HG02943 (cell line): Measurements from ENCODE around the gene SYT13.
"Not testable (repeated sequence)": the region's sequence is repeated elsewhere in the genome, so short reads cannot be mapped to it uniquely, and the experiment has no call there.

Source experiments
- ATAC-seq: cut with Tn5 transposase; IDR thresholded peaks from one replicate; pipeline ENCODE4 v1.9.1; 2021; ENCODE audit warnings: mild to moderate bottlenecking, low read depth, moderate library complexity; ENCODE audit not compliant: unreplicated experiment

Gene SYT13

DNA sequence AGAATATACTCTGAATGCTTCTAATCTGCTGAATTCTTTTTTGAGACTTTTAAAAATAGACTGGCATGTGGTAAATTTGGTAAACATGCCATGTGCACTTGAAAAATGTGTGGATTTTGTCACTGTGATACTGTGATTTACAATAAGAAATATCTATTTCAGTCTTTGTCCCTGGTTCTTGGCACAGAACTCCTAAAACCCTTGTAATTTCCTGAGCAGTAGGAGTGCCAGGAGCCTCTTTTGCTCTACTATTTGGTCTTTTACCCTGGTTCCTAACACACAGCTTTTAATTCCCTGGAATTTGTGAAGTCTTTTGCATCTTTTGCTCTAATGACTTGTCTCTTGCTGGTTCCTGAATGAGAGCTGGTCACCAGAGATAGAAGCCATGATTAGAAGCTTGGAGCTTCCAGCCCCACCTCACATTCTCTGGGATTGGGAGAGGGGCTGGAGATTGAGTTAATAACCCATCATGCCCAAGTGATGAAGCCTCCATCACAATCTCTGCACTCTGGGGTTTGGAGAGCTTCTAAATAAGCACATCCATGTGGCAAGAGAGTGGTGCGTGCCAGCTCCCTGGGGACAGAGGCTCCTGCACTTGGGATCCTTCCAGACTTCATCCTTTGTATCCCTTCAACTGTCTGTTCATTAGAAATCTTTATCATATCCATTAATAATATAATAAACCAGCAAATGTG is 27.2 kb upstream of the SYT13 start:
- ATAC-seq = no peak

DNA sequence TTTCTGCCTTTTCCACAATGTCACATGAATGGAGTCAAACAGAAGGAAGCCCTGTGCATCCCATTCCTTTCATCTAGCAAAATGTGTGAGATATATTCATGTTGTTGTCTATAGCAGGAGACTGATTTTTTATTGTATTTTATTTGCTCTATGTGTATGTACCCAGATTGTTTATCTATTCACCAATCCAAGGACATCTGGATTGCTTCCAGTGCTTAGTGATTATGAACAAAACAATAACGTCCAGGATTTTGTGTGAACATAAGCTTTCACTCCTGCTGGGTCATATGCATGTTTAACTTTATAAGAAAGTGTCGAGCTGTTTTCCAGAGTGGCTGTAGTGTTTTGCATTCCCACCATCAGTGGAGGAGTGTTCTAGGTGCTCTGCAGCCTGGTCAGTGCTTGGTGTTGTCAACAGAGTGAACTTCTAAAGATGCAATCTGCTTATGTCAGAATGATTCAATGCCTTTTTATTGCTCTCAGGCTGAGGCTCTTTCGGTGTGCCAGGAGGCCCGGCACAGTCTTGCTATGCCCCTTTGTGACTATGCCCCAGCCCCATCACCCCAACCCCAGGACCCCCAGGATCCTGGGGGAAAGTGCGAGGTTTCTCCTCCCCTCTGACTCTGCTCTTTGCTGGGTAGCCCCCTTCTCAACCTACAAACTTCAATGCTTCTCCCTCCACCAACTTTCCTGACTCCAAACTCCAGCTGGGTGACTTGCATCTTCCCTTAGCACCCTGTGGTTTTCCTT is 19.9 kb upstream of the SYT13 start:
- no peak for ATAC-seq

DNA sequence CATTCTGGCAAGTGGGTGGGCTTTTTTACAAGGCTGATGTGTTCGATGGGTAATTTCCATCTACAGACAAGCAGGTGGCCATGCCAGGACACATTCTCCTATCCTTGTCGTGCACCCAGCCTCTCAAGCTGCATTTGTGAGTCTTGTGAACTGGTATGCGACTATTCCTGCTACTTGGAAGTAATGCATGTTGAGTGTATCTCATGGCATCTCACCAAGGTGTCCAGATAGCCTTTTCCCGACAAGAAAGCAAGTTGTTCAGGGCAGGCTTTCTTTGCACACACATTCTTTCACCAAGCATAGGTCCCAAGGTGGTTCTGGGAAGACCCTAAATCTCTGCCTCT is 18.8 kb upstream of the SYT13 start:
- no peak for ATAC-seq

- ATAC-seq = no peak
These were observed 18.2 kb upstream of the SYT13 start for GRCh38 chr11:45304111-45304991.

- ATAC-seq = no peak
These were observed 17.2 kb upstream of the SYT13 start for GRCh38 chr11:45303316-45303715.

DNA sequence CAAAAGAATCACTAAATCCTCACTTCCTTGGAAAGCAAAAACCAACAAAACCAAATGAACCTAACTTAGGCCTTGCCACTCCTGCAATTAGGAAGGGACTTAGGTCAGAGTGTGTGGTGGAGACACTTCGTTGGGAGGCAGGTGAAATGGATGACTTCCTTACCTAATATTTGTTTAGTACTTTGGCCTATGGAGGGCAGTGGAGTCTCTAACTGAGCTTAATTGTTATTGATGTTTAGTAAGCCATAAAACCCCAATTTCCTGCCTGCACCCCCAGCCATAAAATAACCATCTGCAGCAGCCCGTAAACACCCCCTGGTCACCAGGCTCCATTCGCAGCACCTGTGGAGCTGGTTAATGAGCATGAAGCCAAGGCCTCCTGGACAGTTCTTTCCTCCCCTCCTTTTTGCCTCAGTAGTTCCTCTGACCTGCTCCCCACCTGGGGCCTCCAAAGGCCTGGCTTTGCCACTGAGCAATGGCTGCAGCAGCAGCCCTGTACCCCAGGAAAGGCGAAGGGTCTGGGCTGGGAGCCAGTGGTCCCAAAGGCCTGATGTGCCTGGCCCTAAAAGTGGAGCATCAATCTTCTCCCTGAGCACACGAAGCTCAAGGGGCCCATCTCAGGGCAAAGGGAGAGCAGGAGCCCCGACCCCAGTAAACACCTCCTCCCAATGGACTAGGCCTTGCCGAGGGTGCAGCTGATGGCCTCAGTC is 15.6 kb upstream of the SYT13 start:
- no peak for ATAC-seq

- ATAC-seq = no peak
These were observed 14.6 kb upstream of the SYT13 start for GRCh38 chr11:45300715-45301114.

DNA sequence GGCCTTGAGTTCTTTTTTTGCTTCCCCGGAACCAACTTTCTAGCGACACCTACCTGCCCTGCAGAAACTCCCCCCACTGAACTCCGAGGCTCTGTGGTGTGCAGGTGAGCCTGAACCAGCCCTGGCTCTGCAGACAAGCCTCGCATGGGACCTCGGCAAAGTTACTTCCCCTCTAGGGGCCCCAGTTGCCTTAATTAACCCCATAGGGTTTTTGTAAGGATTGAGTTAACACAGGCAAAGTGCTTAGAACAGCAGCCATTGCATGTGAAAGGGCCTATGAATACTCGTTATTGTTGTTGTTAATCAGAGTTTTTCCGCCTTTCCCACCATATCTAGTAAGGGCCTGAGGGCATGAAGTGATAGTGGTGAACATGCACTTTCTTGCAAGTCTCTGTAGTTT is 12.6 kb upstream of the SYT13 start:
- ATAC-seq = no peak

DNA sequence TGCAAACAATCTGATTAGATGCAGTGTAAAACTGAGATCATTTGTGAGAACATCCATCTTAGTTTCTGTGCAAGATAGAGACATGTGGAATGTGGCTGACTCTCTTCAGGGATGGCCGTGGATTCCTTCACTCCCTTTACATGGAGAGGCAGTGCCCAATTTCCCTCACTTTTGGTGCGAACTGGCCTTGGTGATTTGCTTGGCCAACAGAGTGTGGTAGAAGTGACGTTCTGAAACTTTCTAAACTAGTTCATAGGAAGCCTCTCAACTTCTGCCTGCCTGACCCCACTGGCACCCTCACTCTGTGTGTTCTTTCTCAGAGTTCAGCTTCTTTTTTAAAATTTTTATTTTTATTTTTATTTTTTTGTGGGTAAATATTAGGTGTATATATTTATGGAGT is 9.9 kb upstream of the SYT13 start:
- no peak for ATAC-seq

DNA sequence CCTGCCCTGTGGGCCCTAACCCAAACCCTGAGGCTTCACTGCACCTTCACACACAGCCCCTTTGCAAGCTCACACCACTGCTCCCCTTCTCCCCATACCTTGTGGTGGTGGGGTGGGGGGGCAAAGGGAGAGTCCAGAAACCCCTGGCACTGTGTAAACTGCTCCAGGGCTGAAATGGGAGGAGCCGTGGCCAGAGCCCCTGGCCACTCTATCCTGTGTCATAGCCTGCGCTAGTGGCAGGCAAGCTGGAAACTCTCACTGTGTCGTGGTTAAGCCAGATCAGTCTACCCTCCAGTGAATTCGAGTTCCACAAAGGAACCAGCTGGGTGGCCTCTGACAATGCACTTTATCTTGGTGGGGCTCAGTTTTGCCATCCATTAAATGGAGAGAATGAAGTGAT is 8.4 kb upstream of the SYT13 start:
- no peak for ATAC-seq

DNA sequence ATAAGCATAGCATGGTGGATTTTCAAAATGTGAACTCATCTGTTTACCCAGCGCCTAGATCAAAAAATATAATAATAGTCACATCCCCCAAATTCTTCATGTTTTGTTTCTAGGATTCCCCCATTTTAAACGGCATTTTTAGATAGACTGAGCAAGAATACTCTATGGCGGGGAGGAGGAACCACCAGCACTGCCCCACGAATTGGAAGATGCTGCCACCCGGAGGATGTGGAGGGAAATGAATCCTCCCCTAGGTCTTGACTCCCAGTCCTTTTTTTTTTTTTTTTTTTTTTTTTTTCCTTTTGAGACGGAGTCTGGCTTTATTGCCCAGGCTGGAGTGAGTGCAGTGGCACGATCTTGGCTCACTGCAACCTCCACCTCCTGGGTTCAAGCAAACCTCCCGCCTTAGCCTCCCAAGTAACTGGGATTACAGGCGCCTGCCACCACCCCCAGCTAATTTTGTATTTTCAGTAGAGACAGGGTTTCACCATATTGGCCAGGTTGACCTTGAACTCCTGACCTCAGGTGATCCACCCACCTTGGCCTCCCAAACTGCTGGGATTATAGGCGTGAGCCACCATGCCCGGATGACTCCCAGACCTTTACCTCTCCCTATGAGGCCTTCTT is 7.5 kb upstream of the SYT13 start:
- ATAC-seq = not testable (repeated sequence)

DNA sequence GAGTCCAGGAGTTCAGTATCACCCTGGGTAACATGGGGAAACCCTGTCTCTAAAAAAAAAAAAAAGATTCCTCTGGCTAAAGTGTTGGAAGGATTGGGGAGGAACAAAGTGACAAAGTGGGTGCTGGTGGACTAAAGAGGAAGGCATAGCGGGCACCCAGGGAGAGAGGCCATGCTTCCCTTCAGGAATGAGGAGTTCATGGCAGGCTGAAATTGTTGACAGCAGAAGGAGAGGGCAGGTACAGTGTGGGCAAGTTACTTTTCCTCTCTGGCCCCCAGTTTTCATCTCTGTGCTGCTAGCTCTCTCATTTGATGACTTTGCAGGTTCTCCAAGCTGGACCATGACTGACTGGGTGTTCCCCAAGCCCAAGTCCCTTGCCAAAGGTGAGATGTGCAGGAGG is 4.4 kb upstream of the SYT13 start:
- no peak for ATAC-seq

DNA sequence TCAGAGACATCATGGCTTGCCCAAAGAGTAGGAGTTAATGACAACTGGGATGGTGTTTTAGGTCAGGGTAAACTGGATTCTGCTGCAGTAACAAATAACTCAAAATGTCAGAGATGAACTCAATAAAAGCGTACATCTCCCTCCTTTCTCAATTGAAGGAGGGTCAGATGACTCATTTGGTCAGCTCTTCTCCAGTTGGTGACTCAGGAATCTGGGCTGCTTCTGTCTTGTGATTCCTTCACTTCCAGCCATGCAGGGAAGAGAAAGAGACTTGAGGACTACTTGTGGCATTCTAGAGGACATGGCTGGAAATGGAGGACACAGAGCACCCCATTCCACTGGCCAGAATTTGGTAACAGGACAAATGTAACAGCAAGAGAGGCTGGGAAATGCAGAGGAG is 3.2 kb upstream of the SYT13 start:
- no peak for ATAC-seq

DNA sequence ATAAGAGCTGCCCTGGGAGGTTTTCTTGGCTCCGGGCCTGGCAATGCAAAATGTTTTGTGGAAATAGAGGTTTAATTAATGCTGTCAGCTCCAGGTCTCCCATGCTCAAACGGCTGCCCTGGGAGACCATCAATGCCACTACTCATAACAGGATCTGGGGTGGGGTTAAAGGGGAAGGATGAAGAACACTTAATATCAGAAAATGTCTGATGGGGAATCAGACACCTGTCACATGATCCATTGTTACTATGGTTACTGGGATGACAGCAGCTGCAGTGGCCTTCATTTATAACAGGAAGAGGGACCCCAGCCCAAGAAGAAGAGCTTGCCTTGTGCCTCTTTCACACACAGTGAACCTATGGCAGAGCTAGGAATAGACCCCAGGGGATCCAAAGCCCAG is 2.2 kb upstream of the SYT13 start:
- ATAC-seq = no peak

DNA sequence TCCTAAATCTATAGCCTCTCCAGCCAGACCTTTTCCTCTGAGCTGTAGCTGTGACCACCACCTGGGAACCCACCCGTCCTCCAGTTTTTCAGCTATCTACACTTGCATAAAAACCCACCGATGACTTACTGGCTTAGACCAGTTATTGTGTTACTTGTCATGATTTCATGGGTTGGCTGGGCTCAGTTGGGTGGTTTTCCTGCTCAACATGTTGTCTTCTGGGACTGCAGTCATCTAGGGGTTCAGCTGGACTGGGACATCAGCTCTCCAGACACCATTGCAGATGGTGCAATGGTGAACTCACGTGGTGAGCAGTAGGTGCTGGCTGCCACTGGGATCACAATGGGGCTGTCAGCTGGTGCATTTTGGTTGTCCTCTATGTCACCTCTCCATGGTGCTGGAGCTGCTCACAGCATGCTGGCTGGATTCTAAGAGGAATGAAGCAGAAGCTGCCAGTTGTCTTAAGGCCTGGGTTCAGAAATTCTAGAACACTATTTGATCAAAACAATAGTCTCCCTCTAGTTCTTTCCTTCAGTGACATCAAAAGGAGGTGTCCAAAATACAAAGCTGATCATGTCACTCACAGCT is 1.3 kb upstream of the SYT13 start:
- no peak for ATAC-seq

DNA sequence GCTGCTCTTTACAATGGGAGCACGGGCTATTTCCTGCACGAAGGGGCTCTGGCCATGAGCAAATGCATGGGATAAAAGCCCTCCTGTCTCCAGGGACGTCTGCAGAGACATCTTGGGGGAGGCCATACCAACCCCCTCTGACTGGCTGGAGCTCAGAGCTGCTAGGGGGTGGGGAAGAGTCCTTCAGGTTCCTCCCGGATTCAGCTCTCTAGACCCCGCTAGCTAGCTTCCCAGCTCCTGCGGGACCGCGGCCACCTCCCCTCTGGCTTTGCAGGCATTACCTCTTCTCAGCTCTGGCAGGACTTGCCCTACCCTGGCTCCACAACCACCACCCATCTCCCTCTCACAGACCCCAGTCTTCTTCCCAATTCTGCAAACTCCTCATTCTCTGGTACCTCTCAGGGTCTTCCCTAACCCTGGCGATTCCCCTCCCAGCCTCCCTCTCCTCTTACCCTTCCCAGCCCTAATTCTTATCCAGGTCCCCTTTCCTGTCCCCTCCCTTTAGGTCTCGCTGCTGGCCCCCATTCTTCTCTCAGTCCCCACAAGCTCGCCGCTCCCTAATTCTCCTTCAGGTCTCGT is 802 bp downstream of the SYT13 start:
- no peak for ATAC-seq

DNA sequence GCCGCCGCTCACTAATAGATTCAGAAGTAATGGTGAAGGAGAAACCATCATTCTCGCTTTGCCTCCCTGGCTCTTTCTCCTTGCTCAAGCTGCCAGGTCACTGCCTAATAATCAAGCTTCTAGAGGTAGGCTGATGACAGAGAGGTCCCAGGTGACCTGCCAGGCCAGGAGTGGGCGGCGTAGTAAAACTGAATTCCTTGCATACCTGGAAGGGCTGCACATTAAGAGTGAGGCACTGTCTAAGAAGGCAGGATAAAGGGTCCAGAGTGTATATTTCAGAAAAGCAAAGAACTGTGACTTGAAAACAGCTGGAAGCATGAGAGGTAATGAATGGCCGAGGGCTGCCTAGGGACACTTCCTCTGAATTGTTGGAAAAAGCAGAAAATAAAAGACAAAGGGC is 4.1 kb downstream of the SYT13 start:
- ATAC-seq = no peak

- no peak for ATAC-seq
These were observed 5.7 kb downstream of the SYT13 start for GRCh38 chr11:45280449-45280848.

DNA sequence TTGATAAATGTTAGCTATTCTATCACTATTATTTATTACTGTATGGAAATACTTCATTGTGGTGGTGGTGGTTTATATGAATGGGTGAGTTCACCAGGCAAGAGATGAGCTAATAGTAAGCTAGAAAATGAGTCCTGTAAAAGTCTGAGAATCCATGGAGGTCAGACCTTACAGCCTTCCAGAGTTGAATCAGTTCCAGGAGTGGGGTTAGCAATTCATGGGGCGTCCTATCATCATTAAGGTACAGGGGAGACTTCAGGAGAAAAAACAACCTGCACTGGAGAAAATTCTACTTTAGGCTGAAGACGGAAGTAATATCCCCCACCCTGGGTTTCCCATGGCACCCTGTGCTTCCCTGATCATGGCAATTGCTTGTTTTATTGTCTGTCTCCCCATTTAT is 6.5 kb downstream of the SYT13 start:
- no peak for ATAC-seq

DNA sequence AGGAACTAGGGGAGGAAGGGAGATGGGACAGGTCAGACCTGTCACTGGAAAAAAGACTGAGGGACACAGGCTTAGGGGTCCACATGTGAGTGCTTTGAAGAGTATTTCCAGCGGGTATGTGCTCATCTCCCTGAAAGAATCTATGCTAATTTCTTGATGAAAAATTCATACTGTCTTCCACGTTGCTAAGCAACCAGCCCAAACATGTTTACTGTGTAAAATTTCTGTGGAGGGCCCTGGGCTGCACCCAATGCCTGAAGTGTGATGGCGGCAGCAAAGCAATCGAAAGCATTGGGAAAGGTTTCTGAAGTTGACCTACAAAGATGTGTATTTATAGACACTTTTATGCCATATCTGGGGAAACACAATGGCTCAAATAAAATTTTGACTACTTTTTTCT is 7.4 kb downstream of the SYT13 start:
- ATAC-seq = no peak
